ENCODE results near the gene MYOM1.

MYOM1 gene

GRCh38 chr18:3247240-3248061 is 27.7 kb upstream of the MYOM1 start, which contains the start of gene MYL12A:
Gene MYL12A (plus strand): TSS chr18:3247801. CDS start chr18:3253248, 5,447 bp downstream.
- H3K9me3 ChIP-seq (ENCODE audit: control insufficient read depth in 1 of 2, low read length in 2 of 2) = no peaks in the 10 kb centered on the region
- peak within 1 kb of the TSS; percentile 93 to 98 for H3K4me3 ChIP-seq (ENCODE audit: low read depth in 1 of 2, low read length in 2 of 2)
- H3K27ac ChIP-seq (ENCODE audit: low read length) = peak within 1 kb of the TSS; percentile 100
- no peaks in the 10 kb centered on the region for H3K27me3 ChIP-seq (ENCODE audit: low read depth, low read length)
- peaks cover 9 to 18% of the 10 kb centered on the region in 2 donors for H3K4me1 ChIP-seq (ENCODE audit: control insufficient read depth in 1 of 2, insufficient read depth in 2 of 2, low read length in 2 of 2)
- H3K36me3 ChIP-seq (ENCODE audit: control insufficient read depth in 1 of 2, insufficient read depth in 2 of 2, low read length in 2 of 2) = peaks cover 11 to 21% of the 10 kb centered on the region in 2 donors

GRCh38 chr18:3246635-3247239 is 27.0 kb upstream of the MYOM1 start:
- H3K4me1 ChIP-seq (ENCODE audit: control insufficient read depth in 1 of 2, insufficient read depth in 2 of 2, low read length in 2 of 2) = peaks cover 4 to 14% of the 10 kb centered on the region in 2 donors
- H3K9me3 ChIP-seq (ENCODE audit: control insufficient read depth in 1 of 2, low read length in 2 of 2) = no peaks in the 10 kb centered on the region
- peak overlapping the region; percentile 100 for H3K27ac ChIP-seq (ENCODE audit: low read length)
- peaks cover 11 to 21% of the 10 kb centered on the region in 2 donors for H3K36me3 ChIP-seq (ENCODE audit: control insufficient read depth in 1 of 2, insufficient read depth in 2 of 2, low read length in 2 of 2)
- H3K27me3 ChIP-seq (ENCODE audit: low read depth, low read length) = no peaks in the 10 kb centered on the region
- peak overlapping the region; percentile 93 to 98 for H3K4me3 ChIP-seq (ENCODE audit: low read depth in 1 of 2, low read length in 2 of 2)

GRCh38 chr18:3245853-3246634 is 26.3 kb upstream of the MYOM1 start:
- Histone ChIP-seq H3K9me3 (ENCODE audit: control insufficient read depth in 1 of 2, low read length in 2 of 2) (no peaks in the 10 kb centered on the region), H3K4me1 (ENCODE audit: control insufficient read depth in 1 of 2, insufficient read depth in 2 of 2, low read length in 2 of 2) (peaks cover 4 to 14% of the 10 kb centered on the region in 2 donors), H3K36me3 (ENCODE audit: control insufficient read depth in 1 of 2, insufficient read depth in 2 of 2, low read length in 2 of 2) (peaks cover 11 to 21% of the 10 kb centered on the region in 2 donors), H3K27me3 (ENCODE audit: low read depth, low read length) (no peaks in the 10 kb centered on the region), H3K27ac (ENCODE audit: low read length) (peak overlapping the region; percentile 100), H3K4me3 (ENCODE audit: low read depth in 1 of 2, low read length in 2 of 2) (peak overlapping the region; percentile 93 to 98)

GRCh38 chr18:3245185-3245564 is 25.4 kb upstream of the MYOM1 start:
- peak overlapping the region; percentile 100 for H3K27ac ChIP-seq (ENCODE audit: low read length)
- H3K4me3 ChIP-seq (ENCODE audit: low read depth in 1 of 2, low read length in 2 of 2) = peak overlapping the region; percentile 93 to 98
- peaks cover 0 to 9% of the 10 kb centered on the region in 2 donors for H3K4me1 ChIP-seq (ENCODE audit: control insufficient read depth in 1 of 2, insufficient read depth in 2 of 2, low read length in 2 of 2)
- H3K27me3 ChIP-seq (ENCODE audit: low read depth, low read length) = no peaks in the 10 kb centered on the region
- H3K36me3 ChIP-seq (ENCODE audit: control insufficient read depth in 1 of 2, insufficient read depth in 2 of 2, low read length in 2 of 2) = peaks cover 8 to 21% of the 10 kb centered on the region in 2 donors
- H3K9me3 ChIP-seq (ENCODE audit: control insufficient read depth in 1 of 2, low read length in 2 of 2) = no peaks in the 10 kb centered on the region

- Histone ChIP-seq H3K4me3 (ENCODE audit: low read depth in 1 of 2, low read length in 2 of 2) (no peak overlapping the region), H3K27me3 (ENCODE audit: low read depth, low read length) (no peaks in the 10 kb centered on the region), H3K4me1 (ENCODE audit: control insufficient read depth in 1 of 2, insufficient read depth in 2 of 2, low read length in 2 of 2) (no peaks in the 10 kb centered on the region), H3K27ac (ENCODE audit: low read length) (no peak overlapping the region), H3K36me3 (ENCODE audit: control insufficient read depth in 1 of 2, insufficient read depth in 2 of 2, low read length in 2 of 2) (no peaks in the 10 kb centered on the region), H3K9me3 (ENCODE audit: control insufficient read depth in 1 of 2, low read length in 2 of 2) (no peaks in the 10 kb centered on the region)
Observed at GRCh38 chr18:3238742-3239141, 19.0 kb upstream of the MYOM1 start.

GRCh38 chr18:3236470-3236869 is 16.7 kb upstream of the MYOM1 start:
- no peaks in the 10 kb centered on the region for H3K36me3 ChIP-seq (ENCODE audit: control insufficient read depth in 1 of 2, insufficient read depth in 2 of 2, low read length in 2 of 2)
- H3K27ac ChIP-seq (ENCODE audit: low read length) = no peak overlapping the region
- no peaks in the 10 kb centered on the region for H3K27me3 ChIP-seq (ENCODE audit: low read depth, low read length)
- H3K9me3 ChIP-seq (ENCODE audit: control insufficient read depth in 1 of 2, low read length in 2 of 2) = no peaks in the 10 kb centered on the region
- H3K4me3 ChIP-seq (ENCODE audit: low read depth in 1 of 2, low read length in 2 of 2) = no peak overlapping the region
- H3K4me1 ChIP-seq (ENCODE audit: control insufficient read depth in 1 of 2, insufficient read depth in 2 of 2, low read length in 2 of 2) = no peaks in the 10 kb centered on the region

GRCh38 chr18:3235846-3236245 is 16.1 kb upstream of the MYOM1 start:
- Histone ChIP-seq H3K9me3 (ENCODE audit: control insufficient read depth in 1 of 2, low read length in 2 of 2) (no peaks in the 10 kb centered on the region), H3K4me1 (ENCODE audit: control insufficient read depth in 1 of 2, insufficient read depth in 2 of 2, low read length in 2 of 2) (no peaks in the 10 kb centered on the region), H3K27ac (ENCODE audit: low read length) (no peak overlapping the region), H3K27me3 (ENCODE audit: low read depth, low read length) (no peaks in the 10 kb centered on the region), H3K4me3 (ENCODE audit: low read depth in 1 of 2, low read length in 2 of 2) (no peak overlapping the region), H3K36me3 (ENCODE audit: control insufficient read depth in 1 of 2, insufficient read depth in 2 of 2, low read length in 2 of 2) (no peaks in the 10 kb centered on the region)

GRCh38 chr18:3234457-3234856 is 14.7 kb upstream of the MYOM1 start:
- H3K27ac ChIP-seq (ENCODE audit: low read length) = no peak overlapping the region
- H3K4me1 ChIP-seq (ENCODE audit: control insufficient read depth in 1 of 2, insufficient read depth in 2 of 2, low read length in 2 of 2) = no peaks in the 10 kb centered on the region
- H3K36me3 ChIP-seq (ENCODE audit: control insufficient read depth in 1 of 2, insufficient read depth in 2 of 2, low read length in 2 of 2) = no peaks in the 10 kb centered on the region
- no peaks in the 10 kb centered on the region for H3K27me3 ChIP-seq (ENCODE audit: low read depth, low read length)
- H3K4me3 ChIP-seq (ENCODE audit: low read depth in 1 of 2, low read length in 2 of 2) = no peak overlapping the region
- H3K9me3 ChIP-seq (ENCODE audit: control insufficient read depth in 1 of 2, low read length in 2 of 2) = no peaks in the 10 kb centered on the region

- H3K36me3 ChIP-seq (ENCODE audit: control insufficient read depth in 1 of 2, insufficient read depth in 2 of 2, low read length in 2 of 2) = no peaks in the 10 kb centered on the region
- H3K27ac ChIP-seq (ENCODE audit: low read length) = no peak overlapping the region
- H3K9me3 ChIP-seq (ENCODE audit: control insufficient read depth in 1 of 2, low read length in 2 of 2) = no peaks in the 10 kb centered on the region
- H3K4me3 ChIP-seq (ENCODE audit: low read depth in 1 of 2, low read length in 2 of 2) = no peak overlapping the region
- no peaks in the 10 kb centered on the region for H3K4me1 ChIP-seq (ENCODE audit: control insufficient read depth in 1 of 2, insufficient read depth in 2 of 2, low read length in 2 of 2)
- H3K27me3 ChIP-seq (ENCODE audit: low read depth, low read length) = no peaks in the 10 kb centered on the region
Observed at GRCh38 chr18:3233433-3234168, 13.8 kb upstream of the MYOM1 start.

- Histone ChIP-seq H3K36me3 (ENCODE audit: control insufficient read depth in 1 of 2, insufficient read depth in 2 of 2, low read length in 2 of 2) (no peaks in the 10 kb centered on the region), H3K27me3 (ENCODE audit: low read depth, low read length) (no peaks in the 10 kb centered on the region), H3K27ac (ENCODE audit: low read length) (no peak overlapping the region), H3K9me3 (ENCODE audit: control insufficient read depth in 1 of 2, low read length in 2 of 2) (no peaks in the 10 kb centered on the region), H3K4me3 (ENCODE audit: low read depth in 1 of 2, low read length in 2 of 2) (no peak overlapping the region), H3K4me1 (ENCODE audit: control insufficient read depth in 1 of 2, insufficient read depth in 2 of 2, low read length in 2 of 2) (no peaks in the 10 kb centered on the region)
Observed at GRCh38 chr18:3233004-3233403, 13.2 kb upstream of the MYOM1 start.
